HG03066 (cell line): Measurements from ENCODE around the gene KLF13.
A peak's percentile ranks its signal among the peaks of the same experiment; 100 is the strongest.

Experiments
- ATAC-seq: cut with Tn5 transposase; IDR thresholded peaks from one replicate; pipeline ENCODE4 v1.9.1; 2021; ENCODE audit warnings: low read depth; ENCODE audit not compliant: unreplicated experiment

Gene KLF13

GRCh38 chr15:31377030-31377429 lies 50.4 kb downstream of the KLF13 start:
- ATAC-seq = no peak

- no peak for ATAC-seq
Measured at GRCh38 chr15:31378363-31378903, 51.8 kb downstream of the KLF13 start.

GRCh38 chr15:31379042-31379441 lies 52.4 kb downstream of the KLF13 start:
- no peak for ATAC-seq

- no peak for ATAC-seq
Measured at GRCh38 chr15:31379577-31379976, 52.9 kb downstream of the KLF13 start.

- ATAC-seq = no peak
Measured at GRCh38 chr15:31381801-31382712, 55.4 kb downstream of the KLF13 start.

GRCh38 chr15:31382713-31383045 lies 56.0 kb downstream of the KLF13 start:
- ATAC-seq = no peak

GRCh38 chr15:31383139-31383538 lies 56.5 kb downstream of the KLF13 start:
- ATAC-seq = no peak

- no peak for ATAC-seq
Measured at GRCh38 chr15:31384568-31384967, 57.9 kb downstream of the KLF13 start.

GRCh38 chr15:31385736-31386135 lies 59.1 kb downstream of the KLF13 start:
- ATAC-seq = no peak

GRCh38 chr15:31387092-31387478 lies 60.5 kb downstream of the KLF13 start:
- ATAC-seq = no peak

- no peak for ATAC-seq
Measured at GRCh38 chr15:31387479-31388118, 61.0 kb downstream of the KLF13 start.

GRCh38 chr15:31389576-31389975 lies 62.9 kb downstream of the KLF13 start:
- no peak for ATAC-seq

- no peak for ATAC-seq
Measured at GRCh38 chr15:31390029-31390428, 63.4 kb downstream of the KLF13 start.

- ATAC-seq = no peak
Measured at GRCh38 chr15:31390777-31391486, 64.3 kb downstream of the KLF13 start.

- ATAC-seq = peak; percentile 76
Measured at GRCh38 chr15:31391687-31392671, 65.3 kb downstream of the KLF13 start.

GRCh38 chr15:31392761-31393401 lies 66.2 kb downstream of the KLF13 start:
- ATAC-seq = peak; percentile 43

GRCh38 chr15:31393444-31394091 lies 66.9 kb downstream of the KLF13 start:
- ATAC-seq = no peak

GRCh38 chr15:31396881-31397560 lies 70.4 kb downstream of the KLF13 start:
- ATAC-seq = no peak
